H9 (cell line): ENCODE results near the gene MARCHF7. TPM values are rescaled to one million over a fixed set of nuclear protein-coding genes. Genes with fewer than 3 reads are reported as not detected.
A peak's percentile ranks its signal among the peaks of the same experiment; 100 is the strongest.

ENCODE experiments used
- DNase-seq: peaks from one replicate; pipeline ENCODE4 v3.0.0-alpha.2; 2017
- H2AFZ ChIP-seq: one replicate; pipeline ENCODE4 v1.6.1; 2013; ENCODE audit warnings: mild to moderate bottlenecking, low read length, control low read depth, moderate library complexity
- H2AK5ac ChIP-seq: 2 replicates; pipeline ENCODE4 v1.6.1; 2013; ENCODE audit warnings: low read length, control low read depth, mixed read lengths; ENCODE audit not compliant: insufficient read length
- H2BK120ac ChIP-seq: one replicate; pipeline ENCODE4 v1.6.1; 2013; ENCODE audit warnings: low read depth, mild to moderate bottlenecking, low read length, control low read depth, inconsistent platforms; ENCODE audit not compliant: poor library complexity, severe bottlenecking
- H2BK12ac ChIP-seq: 2 replicates; pipeline ENCODE4 v1.6.1; 2013; ENCODE audit warnings: low read length, control low read depth, mixed read lengths, low read depth; ENCODE audit not compliant: insufficient read length
- H2BK15ac ChIP-seq: 2 replicates; pipeline ENCODE4 v1.6.1; 2013; ENCODE audit warnings: low read depth, low read length, control low read depth
- H2BK20ac ChIP-seq: one replicate; pipeline ENCODE4 v1.6.1; 2013; ENCODE audit warnings: low read depth, mild to moderate bottlenecking, low read length, control low read depth, inconsistent platforms; ENCODE audit not compliant: poor library complexity, severe bottlenecking
- H2BK5ac ChIP-seq: 2 replicates; pipeline ENCODE4 v1.6.1; 2013; ENCODE audit warnings: low read length, control low read depth, mixed read lengths; ENCODE audit not compliant: insufficient read length
- H3K14ac ChIP-seq: 2 replicates; pipeline ENCODE4 v1.6.1; 2013; ENCODE audit warnings: low read length, control low read depth; ENCODE audit not compliant: insufficient read depth
- H3K18ac ChIP-seq: 2 replicates; pipeline ENCODE4 v1.6.1; 2013; ENCODE audit warnings: low read depth, mild to moderate bottlenecking, mixed read lengths, low read length, control low read depth; ENCODE audit not compliant: insufficient read length
- H3K23ac ChIP-seq: 2 replicates; pipeline ENCODE4 v1.6.1; 2013; ENCODE audit warnings: low read length, control low read depth, mixed read lengths, low read depth; ENCODE audit not compliant: insufficient read length
- H3K23me2 ChIP-seq: 2 replicates; pipeline ENCODE4 v1.6.1; 2013; ENCODE audit warnings: low read depth, mild to moderate bottlenecking, mixed read lengths, low read length, control low read depth; ENCODE audit not compliant: insufficient read length, poor library complexity, severe bottlenecking
- H3K27ac ChIP-seq: 2 replicates; pipeline ENCODE4 v1.5.1; 2013; ENCODE audit warnings: low read length, control low read depth, mixed read lengths, low read depth; ENCODE audit not compliant: insufficient read length
- H3K27me3 ChIP-seq: 2 replicates; pipeline ENCODE4 v1.6.1; 2013; ENCODE audit warnings: low read length, control low read depth, inconsistent platforms; ENCODE audit not compliant: insufficient read depth
- H3K4ac ChIP-seq: 2 replicates; pipeline ENCODE4 v1.6.1; 2013; ENCODE audit warnings: low read depth, mild to moderate bottlenecking, control low read depth, inconsistent platforms, low read length, moderate library complexity
- H3K4me1 ChIP-seq: 2 replicates; pipeline ENCODE4 v1.6.1; 2013; ENCODE audit warnings: low read length, control low read depth, inconsistent platforms; ENCODE audit not compliant: insufficient read depth
- H3K4me2 ChIP-seq: 2 replicates; pipeline ENCODE4 v1.6.1; 2013; ENCODE audit warnings: low read length, control low read depth, mixed read lengths; ENCODE audit not compliant: insufficient read length, insufficient read depth
- H3K56ac ChIP-seq: 2 replicates; pipeline ENCODE4 v1.6.1; 2013; ENCODE audit warnings: low read depth, mild to moderate bottlenecking, mixed read lengths, low read length, control low read depth; ENCODE audit not compliant: insufficient read length
- H3K79me1 ChIP-seq: 2 replicates; pipeline ENCODE4 v1.6.1; 2013; ENCODE audit warnings: low read depth, mild to moderate bottlenecking, moderate library complexity, low read length, control low read depth, inconsistent platforms; ENCODE audit not compliant: insufficient read depth, poor library complexity, severe bottlenecking
- H3K79me2 ChIP-seq: 2 replicates; pipeline ENCODE4 v1.6.1; 2013; ENCODE audit warnings: low read length, control low read depth, inconsistent platforms; ENCODE audit not compliant: insufficient read depth
- H3K9ac ChIP-seq: 2 replicates; pipeline ENCODE4 v1.6.1; 2013; ENCODE audit warnings: low read length, control low read depth, mixed read lengths; ENCODE audit not compliant: insufficient read length; ENCODE audit errors: extremely low read depth
- H3K9me3 ChIP-seq: one replicate; pipeline ENCODE4 v1.6.1; 2013; ENCODE audit warnings: low read depth, low read length, inconsistent platforms; ENCODE audit not compliant: control insufficient read depth
- H3T11ph ChIP-seq: one replicate; pipeline ENCODE4 v1.6.1; 2013; ENCODE audit warnings: mild to moderate bottlenecking, low read length, control low read depth, inconsistent platforms
- H4K20me1 ChIP-seq: one replicate; pipeline ENCODE4 v1.6.1; 2013; ENCODE audit not compliant: control insufficient read depth, insufficient read length, insufficient read depth
- H4K5ac ChIP-seq: 2 replicates; pipeline ENCODE4 v1.6.1; 2013; ENCODE audit warnings: low read depth, mild to moderate bottlenecking, mixed read lengths, low read length, control low read depth; ENCODE audit not compliant: insufficient read length
- H4K8ac ChIP-seq: replicated peaks from 2 replicates; pipeline ENCODE4 v1.6.1; 2013; ENCODE audit warnings: low read length, control low read depth, mixed read lengths, low read depth; ENCODE audit not compliant: insufficient read length
- H4K91ac ChIP-seq: 2 replicates; pipeline ENCODE4 v1.6.1; 2013; ENCODE audit warnings: low read depth, mild to moderate bottlenecking, moderate library complexity, mixed read lengths, low read length, control low read depth; ENCODE audit not compliant: insufficient read length
- H3K27ac Mint-ChIP-seq, 3 experiments: 2 replicates in 2 of 3; 3 replicates in 1 of 3; pipeline ENCODE4 v1.8.0; 2020 to 2021; ENCODE audit warnings: mixed read lengths in 3 of 3, mild to moderate bottlenecking in 1 of 3, moderate library complexity in 1 of 3
- H3K27me3 Mint-ChIP-seq: 2 replicates; pipeline ENCODE4 v1.8.0; 2021; ENCODE audit warnings: low read depth, mild to moderate bottlenecking, moderate library complexity, mixed read lengths
- H3K36me3 Mint-ChIP-seq, 3 experiments: 2 replicates in 2 of 3; 3 replicates in 1 of 3; pipeline ENCODE4 v1.8.0; 2020 to 2021; ENCODE audit warnings: low read depth in 3 of 3, mixed read lengths in 3 of 3; ENCODE audit not compliant: insufficient read depth in 1 of 3
- H3K4me1 Mint-ChIP-seq, 2 experiments: 2 replicates each; pipeline ENCODE4 v1.8.0; 2020; ENCODE audit warnings: mixed read lengths in 2 of 2
- H3K4me3 Mint-ChIP-seq, 2 experiments: 2 replicates in 1 of 2; 3 replicates in 1 of 2; pipeline ENCODE4 v1.8.0; 2020 to 2021; ENCODE audit warnings: mild to moderate bottlenecking in 2 of 2, mixed read lengths in 2 of 2, moderate library complexity in 1 of 2
- H3K9me3 Mint-ChIP-seq, 2 experiments: 2 replicates in 1 of 2; 3 replicates in 1 of 2; pipeline ENCODE4 v1.8.0; 2020; ENCODE audit warnings: mild to moderate bottlenecking in 2 of 2, mixed read lengths in 2 of 2, moderate library complexity in 1 of 2
- WGBS: extraction: QIAGEN DNeasy Blood & Tissue Kit; methylation state at CpG from one replicate; pipeline ENCODE4 v1.1.7; 2013; ENCODE audit warnings: missing lambda C conversion rate, low lambda C conversion rate, mixed read lengths; ENCODE audit not compliant: insufficient read length; ENCODE audit errors: extremely low coverage; 5-methylcytosine and 5-hydroxymethylcytosine counted together
- total RNA-seq: library from RNA; stranded (reverse); gene quantifications from 2 replicates; pipeline ENCODE4 v1.2.1, GENCODE V29; 2021
- TF ChIP-seq, protein P1 (sequence below): fragments of 200-600 bp; sonication (generic); conservative IDR thresholded peaks from 3 replicates; pipeline ENCODE4 v1.8.0; 2021; ENCODE audit warnings: antibody characterized with exemption, mild to moderate bottlenecking

MARCHF7 gene
- total RNA-seq, 1 experiment from 2014 or later, result 111 TPM

DNA sequence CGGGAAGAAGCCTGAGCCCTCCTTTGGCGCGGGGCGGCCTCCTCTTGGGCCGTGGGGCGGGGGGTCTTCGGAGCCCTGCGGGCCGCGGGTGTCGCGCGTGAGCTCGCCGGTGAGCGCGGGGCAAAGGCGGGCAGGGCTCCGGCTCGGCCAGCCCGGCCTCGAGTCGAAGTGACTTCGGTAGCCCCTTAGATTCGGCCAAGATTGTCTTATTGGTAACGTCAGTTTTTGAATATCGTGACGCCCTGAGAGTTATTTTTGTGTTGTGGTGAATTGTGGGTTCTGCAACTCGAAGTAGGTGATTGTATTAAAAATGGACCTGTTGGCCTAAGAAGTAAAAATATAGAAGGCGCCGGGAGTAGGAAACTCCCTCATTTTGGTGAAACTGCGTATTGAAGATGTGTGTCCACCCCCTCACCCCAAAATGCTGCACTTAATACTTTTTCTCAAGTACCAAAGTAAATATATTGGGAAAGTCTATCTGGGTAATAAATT is 669 bp downstream of the MARCHF7 start:
- H3K23ac ChIP-seq, result no peak overlapping the region
- H3K4me2 ChIP-seq, result peak overlapping the region; percentile 35
- no CpG with 5 or more reads among the region's 32 CpGs for WGBS
- peaks cover 18 to 53% (median 30%) of the 10 kb centered on the region in 3 experiments; a peak in 6 of 7 replicates for H3K36me3 Mint-ChIP-seq
- no peaks in the 10 kb centered on the region for H3K9me3 Mint-ChIP-seq
- no peak overlapping the region for H2BK12ac ChIP-seq
- H3K23me2 ChIP-seq, result no peaks in the 10 kb centered on the region
- DNase-seq, result no peak
- TF ChIP-seq, protein P1, sequence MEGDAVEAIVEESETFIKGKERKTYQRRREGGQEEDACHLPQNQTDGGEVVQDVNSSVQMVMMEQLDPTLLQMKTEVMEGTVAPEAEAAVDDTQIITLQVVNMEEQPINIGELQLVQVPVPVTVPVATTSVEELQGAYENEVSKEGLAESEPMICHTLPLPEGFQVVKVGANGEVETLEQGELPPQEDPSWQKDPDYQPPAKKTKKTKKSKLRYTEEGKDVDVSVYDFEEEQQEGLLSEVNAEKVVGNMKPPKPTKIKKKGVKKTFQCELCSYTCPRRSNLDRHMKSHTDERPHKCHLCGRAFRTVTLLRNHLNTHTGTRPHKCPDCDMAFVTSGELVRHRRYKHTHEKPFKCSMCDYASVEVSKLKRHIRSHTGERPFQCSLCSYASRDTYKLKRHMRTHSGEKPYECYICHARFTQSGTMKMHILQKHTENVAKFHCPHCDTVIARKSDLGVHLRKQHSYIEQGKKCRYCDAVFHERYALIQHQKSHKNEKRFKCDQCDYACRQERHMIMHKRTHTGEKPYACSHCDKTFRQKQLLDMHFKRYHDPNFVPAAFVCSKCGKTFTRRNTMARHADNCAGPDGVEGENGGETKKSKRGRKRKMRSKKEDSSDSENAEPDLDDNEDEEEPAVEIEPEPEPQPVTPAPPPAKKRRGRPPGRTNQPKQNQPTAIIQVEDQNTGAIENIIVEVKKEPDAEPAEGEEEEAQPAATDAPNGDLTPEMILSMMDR, result no peak
- H3K18ac ChIP-seq, result peak overlapping the region; percentile 100
- peak overlapping the region; percentile 99 for H2BK120ac ChIP-seq
- H3K27me3 ChIP-seq, result no peaks in the 10 kb centered on the region
- no peaks in the 10 kb centered on the region for H3K4me1 ChIP-seq
- H2BK5ac ChIP-seq, result peak overlapping the region; percentile 95
- H3K4ac ChIP-seq, result peak overlapping the region; percentile 95
- no peak overlapping the region for H2AK5ac ChIP-seq
- H3K27me3 Mint-ChIP-seq, result no peaks in the 10 kb centered on the region; the same call in 1 of the 2 replicates
- H4K20me1 ChIP-seq, result no peaks in the 10 kb centered on the region
- peak overlapping the region; percentile 100 for H3K9ac ChIP-seq
- no peak overlapping the region for H3T11ph ChIP-seq
- peak overlapping the region; percentile 100 for H3K27ac Mint-ChIP-seq
- peak overlapping the region; percentile 100 for H3K4me3 Mint-ChIP-seq
- H3K56ac ChIP-seq, result peak overlapping the region; percentile 75
- H3K4me1 Mint-ChIP-seq, result peaks cover 38 to 45% of the 10 kb centered on the region in 2 experiments
- peak overlapping the region; percentile 93 for H4K91ac ChIP-seq
- peak overlapping the region; percentile 86 for H4K5ac ChIP-seq
- H3K79me1 ChIP-seq, result no peaks in the 10 kb centered on the region
- H3K79me2 ChIP-seq, result peaks cover 46% of the 10 kb centered on the region
- H3K9me3 ChIP-seq, result no peaks in the 10 kb centered on the region
- no peak overlapping the region for H2BK20ac ChIP-seq
- H2BK15ac ChIP-seq, result no peak overlapping the region
- H4K8ac ChIP-seq, result no peak overlapping the region
- peak overlapping the region; percentile 96 for H3K27ac ChIP-seq
- no peak overlapping the region for H2AFZ ChIP-seq
- H3K14ac ChIP-seq, result peak overlapping the region; percentile 100
